OCI-LY3 (cell line): ENCODE measurements around the gene MYO5B.
"Not testable (repeated sequence)": the region's sequence is repeated elsewhere in the genome, so short reads cannot be mapped to it uniquely, and the experiment has no call there.

Source experiments
- H2AFZ ChIP-seq: fragments of 200-600, 300-600 bp; shearing (Covaris generic); 2 replicates; pipeline ENCODE4 v1.6.0; 2014; ENCODE audit warnings: antibody characterized with exemption, low read depth, low read length
- H3K27ac ChIP-seq: fragments of 200-600, 300-600 bp; sonication (generic); 2 replicates; pipeline ENCODE4 v1.5.1; 2014; ENCODE audit warnings: mild to moderate bottlenecking, low read length, moderate library complexity, mixed read lengths
- H3K27me3 ChIP-seq: fragments of 200-600, 300-600 bp; sonication (generic); 2 replicates; pipeline ENCODE4 v1.6.1; 2014; ENCODE audit warnings: low read depth, low read length, mixed read lengths
- H3K36me3 ChIP-seq: fragments of 200-600, 300-600 bp; sonication (generic); replicated peaks from 2 replicates; pipeline ENCODE3; 2014; ENCODE audit warnings: low read depth, low read length, mixed read lengths
- H3K4me1 ChIP-seq: fragments of 300-600, 200-600 bp; sonication (generic); 2 replicates; pipeline ENCODE4 v1.6.1; 2014; ENCODE audit warnings: low read length, mixed read lengths
- H3K4me2 ChIP-seq: fragments of 200-600, 300-600 bp; sonication (generic); 2 replicates; pipeline ENCODE4 v1.6.1; 2014; ENCODE audit warnings: low read length, mixed read lengths
- H3K4me3 ChIP-seq: fragments of 300-600, 200-600 bp; sonication (generic); 2 replicates; pipeline ENCODE4 v1.5.1; 2014; ENCODE audit warnings: antibody characterized with exemption, mild to moderate bottlenecking, low read length, moderate library complexity
- H3K79me2 ChIP-seq: fragments of 300-600, 200-600 bp; shearing (Covaris generic); 2 replicates; pipeline ENCODE4 v1.6.1; 2014; ENCODE audit warnings: mild to moderate bottlenecking, low read length, mixed read lengths
- H3K9ac ChIP-seq: fragments of 300-600, 200-600 bp; shearing (Covaris generic); 2 replicates; pipeline ENCODE4 v1.6.0; 2014; ENCODE audit warnings: mild to moderate bottlenecking, low read length, moderate library complexity
- H3K9me3 ChIP-seq: fragments of 200-600, 300-600 bp; shearing (Covaris generic); 2 replicates; pipeline ENCODE4 v1.6.1; 2014; ENCODE audit warnings: low read length, mixed read lengths; ENCODE audit not compliant: insufficient read depth
- H4K20me1 ChIP-seq: fragments of 200-600, 300-600 bp; sonication (generic); 2 replicates; pipeline ENCODE4 v1.6.1; 2016; ENCODE audit warnings: low read length, mixed read lengths; ENCODE audit not compliant: insufficient read depth
- EZH2phosphoT487 ChIP-seq: fragments of 200-600 bp; shearing (Covaris generic); IDR thresholded peaks from 2 replicates; pipeline ENCODE4 v1.6.1; 2018; ENCODE audit warnings: antibody characterized with exemption, mixed run types, low read depth
- TF ChIP-seq, protein P1 (sequence below): fragments of 200-600, 300-600 bp; sonication (generic); IDR thresholded peaks from 2 replicates; pipeline ENCODE4 v1.5.1; 2014; ENCODE audit warnings: antibody characterized with exemption, low read length, low read depth

Gene MYO5B

GRCh38 chr18:50194631-50195532 is at the start of gene MYO5B:
Gene MYO5B, minus strand, starts transcription at chr18:50195147. Its CDS starts 354 bp downstream, at chr18:50194793.
- peak within 1 kb of the TSS; percentile 58 for H3K4me2 ChIP-seq
- no peaks in the 10 kb centered on the region for H3K36me3 ChIP-seq
- no peak within 1 kb of the TSS for H3K27ac ChIP-seq
- H4K20me1 ChIP-seq, result no peaks in the 10 kb centered on the region
- H3K4me1 ChIP-seq, result peaks cover 11% of the 10 kb centered on the region
- no peak for TF ChIP-seq EZH2phosphoT487
- TF ChIP-seq, protein P1, sequence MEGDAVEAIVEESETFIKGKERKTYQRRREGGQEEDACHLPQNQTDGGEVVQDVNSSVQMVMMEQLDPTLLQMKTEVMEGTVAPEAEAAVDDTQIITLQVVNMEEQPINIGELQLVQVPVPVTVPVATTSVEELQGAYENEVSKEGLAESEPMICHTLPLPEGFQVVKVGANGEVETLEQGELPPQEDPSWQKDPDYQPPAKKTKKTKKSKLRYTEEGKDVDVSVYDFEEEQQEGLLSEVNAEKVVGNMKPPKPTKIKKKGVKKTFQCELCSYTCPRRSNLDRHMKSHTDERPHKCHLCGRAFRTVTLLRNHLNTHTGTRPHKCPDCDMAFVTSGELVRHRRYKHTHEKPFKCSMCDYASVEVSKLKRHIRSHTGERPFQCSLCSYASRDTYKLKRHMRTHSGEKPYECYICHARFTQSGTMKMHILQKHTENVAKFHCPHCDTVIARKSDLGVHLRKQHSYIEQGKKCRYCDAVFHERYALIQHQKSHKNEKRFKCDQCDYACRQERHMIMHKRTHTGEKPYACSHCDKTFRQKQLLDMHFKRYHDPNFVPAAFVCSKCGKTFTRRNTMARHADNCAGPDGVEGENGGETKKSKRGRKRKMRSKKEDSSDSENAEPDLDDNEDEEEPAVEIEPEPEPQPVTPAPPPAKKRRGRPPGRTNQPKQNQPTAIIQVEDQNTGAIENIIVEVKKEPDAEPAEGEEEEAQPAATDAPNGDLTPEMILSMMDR, result peak; percentile 35
- no peaks in the 10 kb centered on the region for H3K9me3 ChIP-seq
- peak within 1 kb of the TSS; percentile 67 for H3K4me3 ChIP-seq
- H3K79me2 ChIP-seq, result no peaks in the 10 kb centered on the region
- no peak within 1 kb of the TSS for H2AFZ ChIP-seq
- no peak within 1 kb of the TSS for H3K9ac ChIP-seq
- H3K27me3 ChIP-seq, result peaks cover 42% of the 10 kb centered on the region

DNA sequence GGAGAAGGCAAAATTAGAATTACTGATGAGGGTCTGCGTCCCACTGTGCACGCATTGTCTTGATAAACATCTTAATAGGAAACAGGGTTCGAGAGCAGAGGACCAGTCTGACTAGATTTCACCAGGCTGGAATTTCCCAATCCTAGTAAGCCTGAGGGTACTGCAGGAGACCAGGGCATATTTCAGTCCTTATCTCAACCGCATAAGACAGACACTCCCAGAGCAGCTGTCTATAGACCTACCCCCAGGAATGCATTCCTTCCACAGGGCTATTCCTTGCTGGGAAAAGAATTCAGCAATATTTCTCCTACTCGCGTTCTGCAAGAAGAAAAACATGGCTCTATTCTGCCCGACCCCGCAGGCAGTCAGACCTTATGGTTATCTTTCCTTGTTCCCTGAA is 46.8 kb upstream of the MYO5B start:
- H3K27ac ChIP-seq, H3K4me3 ChIP-seq, H3K36me3 ChIP-seq, H4K20me1 ChIP-seq, H3K27me3 ChIP-seq, H3K4me1 ChIP-seq, H3K79me2 ChIP-seq, H2AFZ ChIP-seq, H3K9me3 ChIP-seq, H3K9ac ChIP-seq, H3K4me2 ChIP-seq: not testable (repeated sequence)

DNA sequence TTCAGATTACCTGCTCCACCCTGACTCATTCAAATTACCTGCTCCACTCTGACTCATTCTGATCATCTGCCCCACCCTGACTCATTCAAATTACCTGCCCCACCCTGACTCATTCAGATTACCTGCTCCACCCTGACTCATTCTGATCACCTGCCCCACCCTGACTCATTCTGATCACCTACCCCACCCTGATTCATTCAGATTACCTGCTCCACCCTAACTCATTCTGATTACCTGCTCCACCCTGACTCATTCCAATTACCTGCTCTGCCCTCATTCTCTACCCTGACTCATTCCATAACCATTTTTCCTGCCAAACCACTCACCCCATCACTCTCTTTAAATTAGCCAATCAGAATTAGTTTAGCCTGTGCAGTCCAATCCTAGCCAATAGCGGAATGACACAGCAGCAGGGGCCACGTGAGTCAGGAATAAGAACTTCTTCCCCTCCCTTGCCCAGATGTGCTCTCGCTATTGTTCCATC is 45.2 kb upstream of the MYO5B start:
- no peaks in the 10 kb centered on the region for H3K36me3 ChIP-seq
- no peak overlapping the region for H3K27ac ChIP-seq

DNA sequence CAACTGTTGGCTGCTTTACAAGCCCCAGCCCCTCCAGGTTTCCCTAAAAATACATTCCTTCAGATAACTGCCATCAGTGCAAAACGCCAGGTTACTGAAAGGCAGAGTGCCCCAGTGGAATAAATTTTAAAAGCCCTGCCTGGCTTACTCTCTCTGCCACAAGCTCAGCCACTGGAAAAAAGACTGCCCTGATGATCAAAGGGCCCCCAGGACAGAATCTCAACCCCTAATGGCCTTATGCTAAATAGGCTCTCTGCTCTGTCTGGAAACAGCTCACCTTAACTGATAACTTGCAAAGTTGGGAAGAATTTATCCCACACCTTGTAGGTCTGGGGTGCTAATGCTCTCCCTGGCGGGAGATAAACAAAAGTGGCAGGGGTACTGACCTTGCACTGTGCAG is 37.5 kb upstream of the MYO5B start:
- Histone ChIP-seq H3K36me3 (no peaks in the 10 kb centered on the region), H3K9ac (no peak overlapping the region), H3K4me2 (no peak overlapping the region), H3K27me3 (peaks cover 17% of the 10 kb centered on the region), H3K27ac (no peak overlapping the region), H4K20me1 (no peaks in the 10 kb centered on the region), H3K4me3 (no peak overlapping the region), H3K79me2 (no peaks in the 10 kb centered on the region), H3K9me3 (no peaks in the 10 kb centered on the region), H2AFZ (no peak overlapping the region), H3K4me1 (peaks cover 2% of the 10 kb centered on the region)
- TF ChIP-seq, protein P1, result no peak
- TF ChIP-seq EZH2phosphoT487, result no peak

More for the DNA sequence above, 45.2 kb upstream of the MYO5B start:
- H2AFZ ChIP-seq, result no peak overlapping the region
- no peaks in the 10 kb centered on the region for H3K27me3 ChIP-seq
- no peaks in the 10 kb centered on the region for H4K20me1 ChIP-seq
- no peak overlapping the region for H3K4me2 ChIP-seq
- H3K9me3 ChIP-seq, result no peaks in the 10 kb centered on the region
- no peak for TF ChIP-seq EZH2phosphoT487
- TF ChIP-seq, protein P1, result no peak
- H3K79me2 ChIP-seq, result no peaks in the 10 kb centered on the region
- H3K4me1 ChIP-seq, result peaks cover 7% of the 10 kb centered on the region
- H3K4me3 ChIP-seq, result no peak overlapping the region
- H3K9ac ChIP-seq, result no peak overlapping the region
